ENCODE measurements around the gene SRGAP3.

The SRGAP3 gene

DNA sequence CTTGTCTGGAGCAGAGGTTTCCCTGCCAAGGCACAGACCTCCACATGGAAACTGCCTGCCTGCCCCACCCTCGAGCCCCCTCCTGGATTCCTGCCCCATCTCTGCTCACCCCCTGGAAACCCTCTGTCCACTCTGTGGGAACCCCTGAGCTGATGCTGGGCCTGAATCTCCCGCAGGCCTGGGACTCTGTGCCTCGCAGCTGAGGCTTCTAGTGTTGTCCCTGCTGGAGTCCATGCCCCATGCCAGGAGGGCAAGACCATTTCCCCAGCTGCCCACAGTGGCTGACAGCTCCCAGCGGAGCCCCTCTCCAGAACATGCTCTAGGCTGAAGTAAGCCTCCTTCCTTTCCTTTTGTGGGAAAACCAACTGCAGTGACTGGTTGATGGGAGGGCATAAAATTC is 46.9 kb downstream of the SRGAP3 start:
- DNase-seq (ENCODE audit: low read depth in 2 of 3, low spot score in 2 of 3) = no peak

DNA sequence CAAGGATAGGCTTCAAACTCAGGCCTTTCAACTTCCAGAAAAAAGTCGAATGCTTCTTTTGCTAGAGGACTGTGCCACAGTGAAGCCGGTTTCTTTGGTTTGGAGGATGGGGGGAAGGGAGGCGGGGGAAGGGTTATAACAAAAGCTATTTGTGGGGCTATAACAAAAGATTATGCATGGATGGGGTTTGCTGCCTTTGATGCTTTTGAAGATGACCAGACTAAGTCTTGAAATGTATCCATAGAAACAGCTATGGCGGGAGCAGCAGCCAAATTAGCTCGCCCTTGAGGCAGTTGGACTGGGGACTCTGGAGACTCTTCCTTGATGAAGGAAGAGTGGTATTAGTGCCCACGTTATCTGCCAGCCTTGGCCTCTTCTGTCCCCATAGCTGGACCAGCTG is 47.5 kb downstream of the SRGAP3 start:
- DNase-seq (ENCODE audit: low read depth in 2 of 3, low spot score in 2 of 3) = no peak

DNA sequence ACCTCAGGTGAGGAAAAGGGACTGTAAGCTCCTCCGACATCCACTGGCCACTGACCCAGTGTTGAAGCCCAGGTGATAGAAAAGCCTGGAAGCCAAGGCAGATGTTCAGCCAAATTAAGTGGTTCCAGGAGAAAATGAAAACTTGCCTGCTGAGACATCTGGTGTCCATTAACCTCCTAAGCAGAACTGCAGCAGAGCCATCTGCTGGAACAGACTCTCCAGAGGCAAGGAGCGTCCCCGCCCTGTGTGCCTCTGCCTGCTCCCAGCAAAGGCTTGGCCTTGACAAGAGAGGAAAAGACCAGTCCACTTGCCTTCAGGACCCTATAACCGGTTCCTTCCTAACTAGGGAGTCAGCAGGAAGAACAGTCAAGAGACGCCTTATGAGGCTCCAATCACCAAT is 48.2 kb downstream of the SRGAP3 start:
- DNase-seq (ENCODE audit: low read depth in 2 of 3, low spot score in 2 of 3) = no peak

DNA sequence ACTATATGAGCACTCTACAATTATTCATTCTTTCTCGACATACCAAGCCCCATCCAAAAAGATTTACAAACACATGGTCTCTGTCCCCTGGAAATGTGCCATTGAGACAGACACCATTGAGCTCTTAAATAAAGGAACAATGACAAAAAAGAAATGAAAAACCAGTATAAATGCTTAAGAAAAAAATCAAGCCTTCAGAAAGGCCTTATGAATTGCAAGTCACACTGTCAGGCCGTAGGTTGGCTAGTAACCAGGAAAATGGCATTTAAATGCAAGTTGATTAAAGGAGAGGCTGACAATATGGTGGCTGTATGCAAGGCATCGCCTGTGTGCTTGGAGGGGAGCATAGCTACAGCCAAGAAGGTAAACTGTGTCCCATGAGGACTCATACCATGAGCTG is 49.7 kb downstream of the SRGAP3 start:
- DNase-seq (ENCODE audit: low read depth in 2 of 3, low spot score in 2 of 3) = no peak

DNA sequence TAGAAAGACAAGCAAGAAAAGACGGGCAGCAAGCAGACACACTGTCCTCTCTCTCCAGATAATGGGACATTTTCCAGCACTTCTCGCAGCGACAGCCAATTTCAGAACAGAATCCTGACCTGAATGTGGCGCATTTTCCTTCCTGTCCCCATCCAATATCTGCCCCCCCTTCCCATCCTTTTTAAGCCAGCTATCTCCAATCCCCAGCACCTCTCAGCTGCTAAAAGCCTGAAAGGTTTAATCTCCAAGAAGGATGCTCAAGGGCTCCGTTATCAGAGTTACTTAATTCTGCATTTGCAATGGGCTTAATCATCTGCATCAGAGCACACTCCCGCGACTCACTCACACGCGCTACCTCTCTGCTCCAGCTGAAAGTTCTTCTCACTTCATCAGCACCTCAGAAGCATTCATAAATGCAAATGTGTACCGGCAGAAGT is 50.5 kb downstream of the SRGAP3 start:
- DNase-seq (ENCODE audit: low read depth in 2 of 3, low spot score in 2 of 3) = no peak

DNA sequence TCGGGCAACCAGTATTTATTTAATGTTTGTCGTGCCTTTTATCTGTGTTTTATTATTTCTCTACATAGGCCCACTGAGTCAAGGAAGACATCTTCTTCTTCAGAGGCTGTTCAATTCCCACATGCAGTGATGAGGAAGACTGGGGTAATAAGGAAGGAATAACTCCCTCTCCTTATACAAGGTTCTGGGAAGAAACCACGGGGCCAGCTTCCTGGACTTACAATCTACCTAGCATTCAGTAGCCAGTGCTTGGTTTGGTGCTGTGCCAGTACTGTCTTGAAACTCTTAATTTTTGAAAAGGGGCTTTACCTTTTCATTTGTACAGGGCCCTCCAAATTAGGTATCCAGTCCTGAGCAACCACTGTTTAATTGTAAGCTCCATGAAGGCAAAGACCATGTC is 51.2 kb downstream of the SRGAP3 start:
- no peak for DNase-seq (ENCODE audit: low read depth in 2 of 3, low spot score in 2 of 3)

DNA sequence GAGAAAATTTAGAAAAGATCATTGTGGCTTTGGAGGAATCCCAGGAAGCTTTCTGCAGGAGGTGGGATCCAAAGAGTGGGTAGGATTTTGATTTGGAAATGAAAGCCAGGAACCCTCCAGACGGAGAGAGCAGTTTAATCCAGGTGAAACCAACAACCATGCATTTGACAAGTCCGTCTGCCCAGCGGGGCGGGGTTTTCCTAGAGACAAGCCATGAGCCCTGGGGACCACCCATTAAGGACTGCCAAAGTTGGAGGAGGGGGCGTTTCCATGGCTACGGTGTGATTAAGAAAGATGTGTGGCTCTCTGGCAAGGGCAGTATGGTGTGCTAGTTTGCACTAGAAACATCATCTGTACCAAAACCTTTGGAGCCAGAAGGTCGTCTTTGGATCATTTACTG is 53.4 kb downstream of the SRGAP3 start:
- no peak for DNase-seq (ENCODE audit: low read depth in 2 of 3, low spot score in 2 of 3)

DNA sequence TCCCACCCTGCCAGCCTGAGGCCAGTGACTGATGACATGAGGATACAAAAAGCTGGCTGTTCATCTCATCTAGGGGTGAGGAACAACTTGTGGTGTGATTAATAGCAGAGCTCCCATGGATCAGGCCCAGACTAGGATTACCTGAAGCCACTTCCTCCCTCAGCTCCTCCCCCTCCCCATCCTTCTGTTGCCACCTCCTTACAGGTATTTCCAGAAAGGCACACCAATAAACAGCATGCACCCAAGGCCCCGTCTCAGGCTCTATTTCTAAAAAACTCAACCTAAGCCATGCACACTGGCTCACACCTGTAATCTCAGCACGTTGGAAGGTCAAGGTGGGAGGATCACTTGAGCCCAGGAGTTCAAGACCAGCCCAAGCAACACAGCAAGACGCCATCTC is 54.1 kb downstream of the SRGAP3 start:
- no peak for DNase-seq (ENCODE audit: low read depth in 2 of 3, low spot score in 2 of 3)

DNA sequence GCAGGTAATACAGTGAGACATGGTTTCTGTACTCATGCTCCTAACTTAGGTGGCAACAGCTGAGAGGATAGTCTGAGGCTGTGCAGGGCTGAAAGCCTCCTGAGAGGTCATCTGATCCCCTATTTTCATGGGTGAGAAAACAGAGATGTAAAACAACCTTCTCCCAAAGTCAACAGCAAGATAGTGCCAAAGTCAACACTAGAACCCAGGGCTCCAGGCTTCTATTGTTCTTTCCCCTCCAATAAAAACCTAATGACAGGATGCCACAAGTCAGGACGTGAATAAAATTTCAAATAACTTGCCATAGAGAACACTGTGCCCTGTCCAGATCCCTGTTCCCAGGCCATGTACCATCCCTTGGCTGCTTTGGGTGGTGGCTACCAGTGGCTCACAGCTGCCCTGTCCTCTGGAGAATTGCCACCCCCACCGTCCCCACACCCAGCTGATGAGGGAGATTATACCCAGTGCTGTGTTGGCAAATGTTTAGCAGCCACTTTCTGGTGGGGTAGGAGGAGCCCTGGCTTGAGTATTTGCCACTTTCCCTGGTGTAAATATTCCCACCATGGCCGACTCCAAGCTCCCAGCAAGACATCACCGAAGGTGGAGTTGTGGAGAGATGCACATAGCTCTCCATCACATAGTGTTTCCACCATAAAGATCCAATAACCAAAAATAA is 54.8 kb downstream of the SRGAP3 start:
- DNase-seq (ENCODE audit: low read depth in 2 of 3, low spot score in 2 of 3) = no peak

DNA sequence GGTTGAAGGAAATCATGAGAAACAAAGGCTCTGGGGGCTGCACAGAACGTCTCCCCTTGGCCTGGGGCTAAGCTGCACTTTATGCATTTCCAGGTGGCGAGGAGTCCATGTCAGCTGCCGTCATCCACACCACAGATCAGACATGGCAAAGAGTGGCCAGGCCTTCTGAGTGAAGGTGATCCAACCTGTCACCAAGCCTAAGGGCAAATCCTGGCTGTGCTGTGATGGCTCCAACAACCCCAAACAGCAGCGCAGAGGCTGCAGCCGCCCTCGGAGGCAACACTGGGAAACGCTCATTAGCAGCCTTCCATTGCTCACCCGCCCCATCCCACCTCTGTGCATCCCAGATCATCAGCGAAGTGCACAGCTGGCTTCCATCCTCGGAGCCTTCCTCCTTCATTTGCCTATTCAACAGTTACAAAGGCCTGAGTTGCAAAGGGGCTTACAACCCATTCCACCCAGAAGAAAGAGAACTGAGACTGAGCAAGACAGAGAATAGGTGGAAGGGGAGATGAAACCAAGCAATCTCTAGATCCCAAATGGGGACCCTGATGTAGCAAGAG is 55.7 kb downstream of the SRGAP3 start:
- no peak for DNase-seq (ENCODE audit: low read depth in 2 of 3, low spot score in 2 of 3)

DNA sequence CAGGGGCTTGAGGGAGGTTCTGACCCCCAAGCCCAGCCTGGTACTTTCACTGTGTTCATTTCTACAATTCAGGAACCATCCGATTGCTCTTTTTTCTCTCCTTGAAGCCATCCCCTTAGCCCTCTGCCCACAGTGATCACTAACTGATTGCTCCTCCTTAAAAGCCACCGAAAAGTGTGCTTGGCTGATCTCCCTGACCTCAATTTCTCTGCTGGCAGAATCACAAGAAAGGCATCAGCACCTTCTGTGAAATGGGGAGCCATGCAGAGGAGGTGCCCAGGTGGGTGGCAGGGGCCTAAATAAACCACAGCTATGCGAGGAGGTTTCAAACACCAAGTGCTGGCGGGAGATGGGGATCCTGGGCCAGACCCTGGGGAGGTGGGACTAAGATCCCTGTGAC is 56.2 kb downstream of the SRGAP3 start:
- DNase-seq (ENCODE audit: low read depth in 2 of 3, low spot score in 2 of 3) = no peak

DNA sequence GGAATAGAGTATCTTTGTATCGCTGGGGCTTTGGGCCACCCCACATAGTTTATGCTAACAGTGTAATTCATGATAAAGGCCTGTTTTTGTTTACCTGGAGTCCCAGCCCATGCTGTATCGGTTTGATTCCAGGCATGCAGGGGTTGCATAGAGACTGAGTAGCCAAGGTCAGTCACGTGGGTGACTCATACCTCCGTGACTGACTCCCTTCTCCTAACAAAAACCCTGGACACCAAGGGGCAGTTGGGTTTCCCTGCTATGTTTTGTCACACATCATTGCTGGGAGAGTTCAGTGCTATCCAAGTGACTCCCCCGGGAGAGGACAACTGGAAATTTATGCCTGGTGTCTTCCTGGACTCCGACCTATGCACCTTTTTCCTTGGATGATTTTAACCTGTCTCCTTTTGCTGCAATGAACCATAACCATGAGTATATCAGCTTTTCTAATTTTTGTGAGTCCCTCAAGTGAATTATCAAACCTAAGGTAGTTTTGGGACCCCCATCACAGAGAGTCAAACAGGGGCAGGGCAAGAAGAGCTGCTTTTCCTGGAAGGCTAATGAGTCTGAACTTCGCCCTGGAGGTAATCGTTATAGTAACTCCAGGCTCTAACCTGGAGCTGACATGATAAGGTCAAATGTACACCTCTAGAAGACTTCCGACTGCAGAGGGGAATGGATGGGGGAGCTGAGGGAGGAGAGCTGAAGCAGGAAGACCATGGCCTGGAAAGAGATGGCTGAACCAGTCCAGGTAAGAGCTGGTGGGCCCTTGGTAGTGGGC is 57.0 kb downstream of the SRGAP3 start:
- no peak for DNase-seq (ENCODE audit: low read depth in 2 of 3, low spot score in 2 of 3)

DNA sequence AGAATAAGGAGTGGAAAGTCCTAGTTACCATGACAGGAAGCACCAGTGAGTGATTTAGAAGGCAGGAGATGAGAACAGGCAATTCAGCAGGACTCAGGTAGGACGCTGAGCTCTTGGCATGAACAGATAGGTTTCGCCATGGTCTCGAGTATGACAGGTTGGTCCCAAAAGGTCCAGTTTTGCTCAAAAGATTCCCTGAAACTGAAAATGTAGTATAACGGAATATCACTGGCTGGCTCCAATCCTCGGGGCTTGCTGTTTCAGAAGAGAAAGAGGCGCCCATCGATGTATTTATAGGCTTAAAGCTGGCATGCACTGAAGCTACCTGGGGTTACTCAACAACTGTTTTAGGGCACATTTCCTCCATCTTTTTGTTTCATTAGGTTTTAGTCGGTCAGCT is 59.2 kb downstream of the SRGAP3 start:
- no peak for DNase-seq (ENCODE audit: low read depth in 2 of 3, low spot score in 2 of 3)

DNA sequence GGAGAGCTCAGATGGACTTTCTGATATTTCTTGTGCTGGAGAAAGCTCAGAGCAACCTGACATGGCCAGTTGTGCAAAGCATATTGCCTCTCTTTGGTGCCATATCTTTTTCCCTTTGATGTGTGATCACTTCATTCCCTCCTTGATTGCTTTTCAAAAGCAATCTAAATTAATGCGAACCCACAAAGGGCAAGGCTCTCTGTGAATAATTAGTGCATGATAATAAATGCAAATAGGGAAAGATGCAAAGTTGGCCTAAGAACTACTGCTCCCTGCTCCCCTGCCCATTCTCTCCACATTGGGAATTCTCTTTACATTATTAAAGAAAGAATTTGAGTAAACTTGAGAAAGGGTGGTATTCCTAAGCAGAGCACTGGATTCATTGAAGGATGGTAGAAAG is 60.9 kb downstream of the SRGAP3 start:
- DNase-seq (ENCODE audit: low read depth in 2 of 3, low spot score in 2 of 3) = no peak

DNA sequence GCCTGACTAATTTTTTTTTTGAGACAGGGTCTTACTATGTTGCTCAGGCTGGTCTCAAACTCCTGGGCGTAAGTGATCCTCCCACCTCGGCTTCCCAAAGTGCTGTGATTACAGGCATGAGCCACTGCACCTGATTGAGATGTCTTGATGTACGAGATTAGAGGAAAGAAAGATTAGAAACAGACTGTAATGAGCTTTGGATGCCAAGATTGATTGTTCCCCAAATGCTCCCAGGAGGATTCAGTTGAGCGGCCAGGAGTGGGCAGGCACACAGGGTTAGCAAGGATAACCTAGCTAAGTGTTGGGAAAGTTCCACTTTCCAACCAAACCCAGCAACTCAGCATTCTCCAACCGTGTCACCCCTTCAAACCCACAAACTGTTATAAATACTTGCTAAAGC is 63.7 kb downstream of the SRGAP3 start:
- DNase-seq (ENCODE audit: low read depth in 2 of 3, low spot score in 2 of 3) = no peak

DNA sequence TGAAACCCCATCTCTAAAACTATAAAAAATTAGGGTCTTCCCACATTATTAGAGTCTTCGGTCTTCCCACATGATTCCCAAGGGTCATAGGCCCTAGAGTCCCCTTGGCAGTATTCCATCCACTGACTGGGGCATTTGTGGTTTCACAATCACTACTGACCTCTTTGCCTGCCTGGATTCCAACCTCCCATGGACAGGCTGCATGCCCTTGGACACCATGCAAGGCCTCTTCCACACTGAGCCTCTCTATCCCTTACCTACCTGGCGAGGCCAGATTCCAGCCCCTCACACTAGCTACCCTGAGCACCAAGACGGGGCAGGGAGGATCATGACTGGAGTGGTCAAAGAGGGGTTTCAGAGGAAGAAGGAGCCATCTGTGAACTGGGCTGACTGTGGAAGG is 64.4 kb downstream of the SRGAP3 start:
- DNase-seq (ENCODE audit: low read depth in 2 of 3, low spot score in 2 of 3) = no peak

DNA sequence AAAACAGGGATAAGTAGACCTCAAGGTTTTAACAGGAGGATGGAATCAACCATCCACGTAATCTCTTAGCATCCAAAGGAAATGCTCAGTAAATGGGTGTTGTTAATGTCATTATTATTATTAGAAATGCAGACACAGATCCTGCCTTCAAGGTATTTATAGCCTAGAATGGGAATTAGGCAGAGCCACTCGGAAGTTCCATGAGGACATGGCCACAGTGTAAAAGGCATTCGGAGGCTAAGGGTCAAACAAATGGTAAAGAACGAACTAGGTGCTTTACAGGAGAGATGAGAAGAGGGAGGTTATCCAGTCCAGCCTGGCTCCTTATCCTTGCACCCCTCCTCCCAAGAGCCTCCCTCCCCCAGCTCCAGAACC is 65.0 kb downstream of the SRGAP3 start:
- DNase-seq (ENCODE audit: low read depth in 2 of 3, low spot score in 2 of 3) = no peak

DNA sequence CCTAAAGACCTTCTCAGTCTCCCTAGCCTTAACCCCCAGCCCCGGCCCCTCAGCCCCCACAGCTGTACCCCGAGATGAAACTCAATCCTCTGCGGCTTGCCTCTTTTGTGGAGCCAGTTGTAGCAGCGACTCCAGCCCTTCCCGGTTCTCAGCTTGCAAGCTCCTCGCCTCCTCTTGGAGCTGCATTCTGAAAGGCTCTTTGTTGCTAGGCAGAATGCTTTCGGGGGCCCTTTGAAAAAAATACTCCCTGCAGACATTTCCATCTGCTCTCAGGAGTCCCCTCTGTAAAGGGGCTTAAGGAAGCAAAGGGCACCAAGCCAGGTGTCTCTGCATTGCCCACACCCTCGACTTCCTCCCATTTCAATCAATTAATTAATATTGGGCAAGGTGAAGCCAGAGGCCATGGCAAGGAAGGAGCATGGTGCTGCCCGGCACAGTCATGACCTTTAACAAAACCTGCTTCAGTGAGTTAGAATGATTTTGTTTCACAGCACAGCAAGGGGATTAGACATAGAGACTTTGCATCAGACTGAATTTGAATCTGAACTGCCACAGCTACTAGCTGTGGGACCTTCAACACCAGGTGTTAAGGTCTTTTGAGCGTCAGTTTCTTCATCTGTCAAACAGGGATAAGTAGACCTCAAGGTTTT is 65.5 kb downstream of the SRGAP3 start:
- DNase-seq (ENCODE audit: low read depth in 2 of 3, low spot score in 2 of 3) = no peak

DNA sequence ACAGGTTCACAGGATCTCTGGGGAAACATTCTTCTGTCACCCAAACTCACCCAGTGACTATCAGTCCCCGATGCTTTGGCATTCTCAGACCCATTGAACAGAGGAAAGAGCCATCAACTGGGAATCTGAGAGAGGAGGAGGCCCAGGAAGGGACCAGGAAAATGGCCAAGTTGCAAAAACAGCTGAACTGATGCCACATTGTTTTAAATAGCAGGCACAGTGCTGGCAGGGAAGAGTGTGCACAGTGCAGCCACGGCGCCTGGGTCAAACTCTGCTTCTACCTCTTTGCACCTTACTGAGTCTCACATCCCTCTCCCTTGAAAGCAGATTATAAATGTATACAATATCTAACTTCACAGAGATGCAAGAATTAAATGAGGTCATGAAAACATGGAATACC is 66.4 kb downstream of the SRGAP3 start:
- DNase-seq (ENCODE audit: low read depth in 2 of 3, low spot score in 2 of 3) = no peak

DNA sequence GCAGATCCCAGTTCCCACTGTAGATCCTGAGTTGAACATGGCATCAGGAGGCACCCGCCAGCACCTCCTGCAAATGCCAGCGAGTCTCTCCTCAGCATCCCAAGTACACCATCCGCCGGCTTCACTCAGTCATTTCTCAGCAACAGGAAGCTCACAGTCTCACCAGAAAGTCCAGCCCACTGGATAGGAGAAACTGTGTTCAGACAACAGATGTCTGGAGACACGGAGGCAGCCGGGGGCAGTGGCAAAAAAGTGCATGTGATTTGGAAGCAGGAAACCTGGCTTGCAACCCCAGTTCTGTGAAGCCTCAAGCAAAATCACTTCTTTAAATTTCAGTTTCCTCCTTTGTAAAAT is 68.7 kb downstream of the SRGAP3 start:
- DNase-seq (ENCODE audit: low read depth in 2 of 3, low spot score in 2 of 3) = no peak

DNA sequence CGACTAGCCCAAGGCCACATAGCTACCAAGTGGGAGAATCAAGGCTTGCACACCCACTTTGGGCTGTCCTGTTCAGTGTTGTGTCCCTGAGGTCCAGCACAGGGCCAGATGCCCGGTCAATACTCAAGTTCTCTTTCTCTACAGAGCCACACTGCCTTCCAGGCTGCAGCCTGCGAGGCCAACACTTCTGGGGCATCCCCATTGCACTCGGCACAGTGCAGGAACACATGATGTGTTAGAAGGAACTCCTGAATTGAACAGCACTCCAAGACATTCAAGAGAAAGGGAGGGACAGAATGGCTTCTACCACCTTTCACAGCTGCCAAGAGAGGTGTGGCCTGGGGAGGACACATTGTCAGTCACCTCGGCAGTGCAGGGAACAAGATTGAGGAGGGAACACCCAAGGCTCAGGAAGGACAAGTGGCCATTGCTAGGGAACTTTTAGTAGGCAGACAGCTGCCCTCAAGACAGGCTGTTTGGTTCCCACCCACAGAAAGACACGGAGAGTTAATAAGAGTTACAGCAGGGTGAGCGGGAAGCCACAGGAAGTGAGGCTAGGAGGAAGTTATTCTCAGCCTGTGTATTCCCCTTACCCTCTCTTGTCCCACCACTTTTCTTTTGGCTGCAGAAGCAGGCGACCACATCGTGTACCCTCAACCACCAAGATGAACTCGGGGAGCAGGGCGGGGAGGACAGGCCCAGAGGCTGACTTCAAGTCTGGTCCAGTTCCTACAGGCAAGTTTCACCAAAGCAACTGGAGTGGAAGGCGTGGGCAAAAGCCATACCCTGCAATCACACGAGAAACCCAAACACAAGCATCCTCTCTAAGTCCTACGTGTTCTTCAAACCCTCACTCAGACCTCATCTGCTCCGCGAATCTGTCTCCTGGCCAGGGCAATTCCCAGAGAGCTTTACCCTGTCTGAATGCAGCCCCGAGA is 69.4 kb downstream of the SRGAP3 start:
- DNase-seq (ENCODE audit: low read depth in 2 of 3, low spot score in 2 of 3) = no peak

Measured in activated CD8-positive, alpha-beta memory T cell treated with anti-CD3 and anti-CD28 coated beads for 48 hours (primary cell).